MG63 (cell line): Measurements from ENCODE around the gene GAB2. TPM values are rescaled to one million over a fixed set of nuclear protein-coding genes. Genes with fewer than 3 reads are reported as not detected.

Experiments used
- DNase-seq: peaks from one replicate; pipeline ENCODE4 v3.0.0-alpha.2; 2020
- H3K27me3 ChIP-seq: fragments of 250-450 bp; sonication (Bioruptor Pico); 2 replicates; pipeline ENCODE4 v1.5.1; 2020; ENCODE audit warnings: mild to moderate bottlenecking, moderate library complexity
- H3K36me3 ChIP-seq: fragments of 250-450 bp; sonication (Bioruptor Pico); 2 replicates; pipeline ENCODE4 v1.5.1; 2020; ENCODE audit warnings: mild to moderate bottlenecking, moderate library complexity
- H3K4me3 ChIP-seq: fragments of 250-450 bp; sonication (Bioruptor Pico); 2 replicates; pipeline ENCODE4 v1.5.1; 2020; ENCODE audit warnings: mild to moderate bottlenecking, moderate library complexity
- H3K9me3 ChIP-seq: fragments of 250-450 bp; sonication (Bioruptor Pico); 2 replicates; pipeline ENCODE4 v1.5.1; 2020; ENCODE audit warnings: mild to moderate bottlenecking, moderate library complexity
- total RNA-seq: library from RNA; depleted of rRNA; stranded (reverse); fragments of >200 nt; shearing (Covaris generic); gene quantifications from 2 replicates; pipeline ENCODE4 v1.2.3, GENCODE V29; 2014; ENCODE audit warnings: low replicate concordance

The GAB2 gene
- total RNA-seq, 1 experiment from 2014 or later, result under 0.01 TPM

- Histone ChIP-seq H3K27me3 (peaks cover 10% of the 10 kb centered on the region), H3K9me3 (no peaks in the 10 kb centered on the region)
Observed at GRCh38 chr11:78416285-78417174, 1.1 kb downstream of the GAB2 start.

DNA sequence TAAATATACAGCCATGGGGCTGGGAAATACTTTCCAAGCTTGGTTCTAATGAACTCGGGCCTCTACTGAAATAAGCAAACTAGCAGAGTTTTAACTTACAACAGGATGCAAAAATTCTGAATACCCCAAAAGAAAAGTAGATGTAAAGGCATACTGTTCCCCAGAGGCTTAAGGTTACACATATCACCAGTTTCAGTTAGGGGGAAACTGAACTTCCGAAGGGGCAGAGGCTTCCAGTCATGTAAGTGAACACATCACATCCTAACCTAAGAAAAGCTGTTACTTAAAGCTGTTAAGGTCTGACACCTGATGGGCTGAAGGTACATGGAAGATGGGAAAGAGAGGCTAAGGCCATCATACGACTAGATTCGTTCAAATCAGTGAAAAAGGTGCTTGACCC is 2.3 kb downstream of the GAB2 start:
- no peak for DNase-seq
- H3K36me3 ChIP-seq, result no peaks in the 10 kb centered on the region
- peaks cover 10% of the 10 kb centered on the region for H3K27me3 ChIP-seq
- H3K9me3 ChIP-seq, result peaks cover 2% of the 10 kb centered on the region; the same call in 1 of the 2 replicates
- no peak overlapping the region for H3K4me3 ChIP-seq

More at GRCh38 chr11:78416285-78417174, 1.1 kb downstream of the GAB2 start:
- no peaks in the 10 kb centered on the region for H3K36me3 ChIP-seq
- peak; percentile 67 for DNase-seq
- peak overlapping the region; percentile 46 for H3K4me3 ChIP-seq

GRCh38 chr11:78414321-78415051 is 3.1 kb downstream of the GAB2 start:
- Histone ChIP-seq H3K36me3 (no peaks in the 10 kb centered on the region), H3K27me3 (peaks cover 10% of the 10 kb centered on the region), H3K4me3 (no peak overlapping the region), H3K9me3 (peaks cover 8% of the 10 kb centered on the region; the same call in 1 of the 2 replicates)
- DNase-seq, result no peak

GRCh38 chr11:78408619-78409018 is 9.0 kb downstream of the GAB2 start:
- DNase-seq, result no peak
- Histone ChIP-seq H3K9me3 (peaks cover 11% of the 10 kb centered on the region), H3K4me3 (no peak overlapping the region)

GRCh38 chr11:78406568-78407196 is 10.9 kb downstream of the GAB2 start:
- Histone ChIP-seq H3K9me3 (peaks cover 11% of the 10 kb centered on the region), H3K36me3 (no peaks in the 10 kb centered on the region), H3K4me3 (no peak overlapping the region), H3K27me3 (no peaks in the 10 kb centered on the region)
- DNase-seq, result no peak

More at GRCh38 chr11:78408619-78409018, 9.0 kb downstream of the GAB2 start:
- Histone ChIP-seq H3K36me3 (no peaks in the 10 kb centered on the region), H3K27me3 (0 out of 2 replicates have a peak, but pooled peaks cover 2% of the 10 kb centered on the region)

DNA sequence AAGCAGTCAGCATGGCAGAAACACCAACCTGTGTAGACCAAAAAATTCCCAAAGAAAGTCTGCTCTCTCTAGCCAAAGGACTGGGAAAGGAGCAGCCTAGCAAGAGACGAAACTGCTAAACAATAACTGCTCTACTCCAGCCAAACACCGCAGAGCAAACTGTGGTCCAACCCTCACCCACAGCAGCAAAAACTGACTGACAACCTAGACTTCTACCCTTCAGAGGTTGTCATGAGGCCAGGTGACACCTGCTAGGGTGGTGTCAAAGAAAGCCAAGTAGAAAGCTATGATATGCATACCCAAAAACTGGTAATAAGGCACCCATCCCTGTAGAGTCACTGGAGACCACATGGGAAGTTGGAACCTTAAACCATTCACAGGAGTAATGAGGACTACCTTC is 11.8 kb downstream of the GAB2 start:
- DNase-seq, result no peak
- Histone ChIP-seq H3K27me3 (no peaks in the 10 kb centered on the region), H3K4me3 (no peak overlapping the region), H3K36me3 (no peaks in the 10 kb centered on the region), H3K9me3 (peaks cover 11% of the 10 kb centered on the region)

DNA sequence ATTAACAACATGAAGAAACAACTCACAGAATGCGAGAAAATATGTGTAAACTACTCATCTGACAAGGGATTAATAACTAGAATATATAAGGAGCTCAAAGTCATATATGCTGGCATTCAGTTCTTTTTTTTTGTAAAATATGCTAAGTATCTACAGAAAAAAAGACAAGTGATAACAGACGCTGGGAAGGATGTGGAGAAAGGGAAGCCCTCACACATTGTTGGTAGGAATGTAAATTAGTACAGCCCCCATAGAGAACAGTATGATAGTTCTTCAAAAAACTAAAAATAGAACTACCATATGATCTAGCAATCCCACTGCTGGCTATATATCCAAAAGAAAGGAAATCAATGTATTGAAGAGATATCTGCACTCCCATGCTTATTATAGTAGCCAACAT is 13.8 kb downstream of the GAB2 start:
- H3K27me3 ChIP-seq, result no peaks in the 10 kb centered on the region
- no peak overlapping the region for H3K4me3 ChIP-seq
- H3K36me3 ChIP-seq, result no peaks in the 10 kb centered on the region
- peaks cover 3% of the 10 kb centered on the region; the same call in 1 of the 2 replicates for H3K9me3 ChIP-seq
- no peak for DNase-seq

- DNase-seq, result no peak
- H3K9me3 ChIP-seq, result peaks cover 3% of the 10 kb centered on the region; the same call in 1 of the 2 replicates
- no peaks in the 10 kb centered on the region for H3K27me3 ChIP-seq
- no peak overlapping the region for H3K4me3 ChIP-seq
- H3K36me3 ChIP-seq, result no peaks in the 10 kb centered on the region
Observed at GRCh38 chr11:78402847-78403246, 14.8 kb downstream of the GAB2 start.

- DNase-seq, result no peak
- Histone ChIP-seq H3K9me3 (no peaks in the 10 kb centered on the region), H3K4me3 (no peak overlapping the region), H3K27me3 (no peaks in the 10 kb centered on the region), H3K36me3 (no peaks in the 10 kb centered on the region)
Observed at GRCh38 chr11:78400702-78401101, 16.9 kb downstream of the GAB2 start.

DNA sequence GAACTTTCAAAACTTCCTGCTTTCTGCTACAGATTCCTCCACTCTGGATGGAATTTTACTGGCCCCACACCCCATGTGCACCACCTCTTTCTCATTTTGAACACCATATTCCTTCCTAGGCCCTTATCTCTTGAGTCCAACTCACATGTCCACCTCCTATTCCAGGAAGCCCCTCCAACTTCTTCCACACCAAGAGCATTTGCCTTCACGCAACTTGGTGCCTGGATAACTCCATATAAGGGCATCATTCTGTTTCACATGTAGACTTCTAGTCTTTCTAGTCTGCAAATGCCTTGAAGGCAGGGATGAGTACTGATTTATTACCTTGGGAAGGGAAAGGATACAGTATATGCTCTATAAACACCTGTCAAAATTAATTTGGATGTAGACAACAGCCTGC is 17.5 kb downstream of the GAB2 start:
- no peaks in the 10 kb centered on the region for H3K9me3 ChIP-seq
- no peaks in the 10 kb centered on the region for H3K27me3 ChIP-seq
- H3K4me3 ChIP-seq, result no peak overlapping the region
- no peak for DNase-seq
- H3K36me3 ChIP-seq, result no peaks in the 10 kb centered on the region

GRCh38 chr11:78399136-78399535 is 18.5 kb downstream of the GAB2 start:
- Histone ChIP-seq H3K27me3 (no peaks in the 10 kb centered on the region), H3K4me3 (no peak overlapping the region), H3K36me3 (no peaks in the 10 kb centered on the region), H3K9me3 (no peaks in the 10 kb centered on the region)
- no peak for DNase-seq

- Histone ChIP-seq H3K4me3 (no peak overlapping the region), H3K36me3 (no peaks in the 10 kb centered on the region), H3K27me3 (no peaks in the 10 kb centered on the region), H3K9me3 (no peaks in the 10 kb centered on the region)
- no peak for DNase-seq
Observed at GRCh38 chr11:78398715-78399114, 18.9 kb downstream of the GAB2 start.

- no peak for DNase-seq
Observed at GRCh38 chr11:78397398-78397797, 20.2 kb downstream of the GAB2 start.

GRCh38 chr11:78395597-78395996 is 22.0 kb downstream of the GAB2 start:
- no peak overlapping the region for H3K4me3 ChIP-seq
- no peaks in the 10 kb centered on the region for H3K36me3 ChIP-seq
- no peak for DNase-seq
- no peaks in the 10 kb centered on the region for H3K9me3 ChIP-seq
- H3K27me3 ChIP-seq, result no peaks in the 10 kb centered on the region

More at GRCh38 chr11:78397398-78397797, 20.2 kb downstream of the GAB2 start:
- no peaks in the 10 kb centered on the region for H3K27me3 ChIP-seq
- H3K4me3 ChIP-seq, result no peak overlapping the region
- no peaks in the 10 kb centered on the region for H3K36me3 ChIP-seq
- no peaks in the 10 kb centered on the region for H3K9me3 ChIP-seq

- H3K4me3 ChIP-seq, result no peak overlapping the region
- H3K27me3 ChIP-seq, result no peaks in the 10 kb centered on the region
- DNase-seq, result no peak
- H3K9me3 ChIP-seq, result no peaks in the 10 kb centered on the region
- no peaks in the 10 kb centered on the region for H3K36me3 ChIP-seq
Observed at GRCh38 chr11:78392854-78393253, 24.8 kb downstream of the GAB2 start.

- H3K27me3 ChIP-seq, result no peaks in the 10 kb centered on the region
- DNase-seq, result no peak
- H3K36me3 ChIP-seq, result no peaks in the 10 kb centered on the region
Observed at GRCh38 chr11:78391424-78391823, 26.2 kb downstream of the GAB2 start.

DNA sequence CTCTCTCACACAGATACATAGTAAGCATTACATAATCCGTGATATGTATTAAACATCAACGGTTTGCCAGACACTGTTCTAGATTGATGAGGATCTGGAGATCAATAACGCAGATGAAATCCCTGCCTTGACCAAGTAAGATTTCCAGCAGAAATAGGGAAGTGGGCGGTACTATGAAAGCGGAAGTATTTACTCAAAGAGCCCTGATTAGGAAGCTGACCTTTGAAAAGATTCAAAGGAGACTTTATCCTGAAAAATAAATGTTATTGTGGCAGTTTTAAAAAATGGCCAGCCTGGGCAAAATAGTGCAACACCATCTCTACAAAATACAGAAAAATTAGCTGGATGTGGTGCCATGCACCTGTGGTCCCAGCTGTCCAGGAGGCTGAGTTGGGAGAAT is 26.8 kb downstream of the GAB2 start:
- DNase-seq, result no peak
- H3K9me3 ChIP-seq, result no peaks in the 10 kb centered on the region
- no peaks in the 10 kb centered on the region for H3K36me3 ChIP-seq
- no peak overlapping the region for H3K4me3 ChIP-seq
- no peaks in the 10 kb centered on the region for H3K27me3 ChIP-seq

More at GRCh38 chr11:78391424-78391823, 26.2 kb downstream of the GAB2 start:
- H3K4me3 ChIP-seq, result no peak overlapping the region
- H3K9me3 ChIP-seq, result no peaks in the 10 kb centered on the region
